IMR-90 (cell line): ENCODE results near the gene HRC. TPM values are rescaled to one million over a fixed set of nuclear protein-coding genes. Genes with fewer than 3 reads are reported as not detected.

Experiments
- ATAC-seq: fragments of 200-7000 bp; cut with Tn5 transposase; 2 replicates; pipeline ENCODE4 v1.9.1; 2020; ENCODE audit warnings: low read depth, mild to moderate bottlenecking, moderate library complexity
- BruUV-seq: library from RNA; stranded (reverse); fragments of 400-500 nt; replicated peaks from 2 replicates; lab custom pipeline; 2021; lab: Mats Ljungman, UMichigan
- CTCF ChIA-PET: fragments of 300-600 bp; formaldehyde crosslinking; extraction: SDS; loops from one replicate; lab custom pipeline; 2021; ENCODE audit warnings: antibody characterized with exemption; lab: Yijun Ruan, JAX
- POLR2A ChIA-PET: fragments of 300-600 bp; sonication (Branson Sonifier 250); formaldehyde crosslinking; loops from one replicate; lab custom pipeline; 2022; ENCODE audit warnings: antibody characterized with exemption; ENCODE audit not compliant: unreplicated experiment; lab: Charles Lee
- DNase-seq: peaks from one replicate; pipeline ENCODE4 v3.0.0; 2013
- H2AFZ ChIP-seq: replicated peaks from 2 replicates; pipeline ENCODE3; 2013; ENCODE audit warnings: low read length, mild to moderate bottlenecking; ENCODE audit not compliant: poor library complexity
- H2AK5ac ChIP-seq: 2 replicates; pipeline ENCODE4 v1.6.1; 2013; ENCODE audit warnings: low read depth, low read length, inconsistent platforms
- H2AK9ac ChIP-seq: replicated peaks from 2 replicates; pipeline ENCODE3; 2013; ENCODE audit warnings: mild to moderate bottlenecking, low read depth, low read length, moderate library complexity; ENCODE audit not compliant: poor library complexity
- H2BK120ac ChIP-seq: 2 replicates; pipeline ENCODE4 v1.6.1; 2013; ENCODE audit warnings: low read depth, low read length, inconsistent platforms
- H2BK15ac ChIP-seq: 3 replicates; pipeline ENCODE4 v1.6.1; 2013; ENCODE audit warnings: low read depth, low read length, inconsistent platforms
- H2BK20ac ChIP-seq: 2 replicates; pipeline ENCODE4 v1.6.1; 2013; ENCODE audit warnings: low read depth, mild to moderate bottlenecking, inconsistent platforms, low read length, moderate library complexity
- H2BK5ac ChIP-seq: 2 replicates; pipeline ENCODE4 v1.6.1; 2013; ENCODE audit warnings: mild to moderate bottlenecking, low read depth, low read length, inconsistent platforms; ENCODE audit not compliant: poor library complexity, severe bottlenecking
- H3K14ac ChIP-seq: replicated peaks from 2 replicates; pipeline ENCODE4 v1.6.1; 2013; ENCODE audit warnings: low read depth, low read length, inconsistent platforms
- H3K18ac ChIP-seq: 2 replicates; pipeline ENCODE4 v1.6.1; 2013; ENCODE audit warnings: low read depth, low read length, control low read depth
- H3K23ac ChIP-seq: 2 replicates; pipeline ENCODE4 v1.6.1; 2013; ENCODE audit warnings: low read depth, low read length, inconsistent platforms
- H3K27ac ChIP-seq: 2 replicates; pipeline ENCODE4 v1.5.1; 2013; ENCODE audit warnings: mild to moderate bottlenecking, control low read depth, low read length; ENCODE audit not compliant: insufficient read depth
- H3K27me3 ChIP-seq: 2 replicates; pipeline ENCODE4 v1.6.1; 2013; ENCODE audit warnings: low read length; ENCODE audit not compliant: control insufficient read depth, insufficient read depth
- H3K36me3 ChIP-seq: 2 replicates; pipeline ENCODE4 v1.6.1; 2013; ENCODE audit warnings: low read length, mixed read lengths; ENCODE audit not compliant: control insufficient read depth, insufficient read depth
- H3K4ac ChIP-seq: 2 replicates; pipeline ENCODE4 v1.6.1; 2013; ENCODE audit warnings: low read depth, low read length, inconsistent platforms
- H3K4me1 ChIP-seq: 2 replicates; pipeline ENCODE4 v1.6.1; 2013; ENCODE audit warnings: low read length, mixed read lengths; ENCODE audit not compliant: control insufficient read depth, insufficient read depth
- H3K4me2 ChIP-seq: 2 replicates; pipeline ENCODE4 v1.6.1; 2013; ENCODE audit warnings: low read depth, mild to moderate bottlenecking, control low read depth, low read length, moderate library complexity
- H3K4me3 ChIP-seq: 2 replicates; pipeline ENCODE4 v1.5.1; 2013; ENCODE audit warnings: low read depth, mild to moderate bottlenecking, control low read depth, low read length, moderate library complexity; ENCODE audit not compliant: insufficient read depth
- H3K56ac ChIP-seq: 2 replicates; pipeline ENCODE4 v1.6.1; 2013; ENCODE audit warnings: low read length, inconsistent platforms; ENCODE audit not compliant: insufficient read depth; ENCODE audit errors: extremely low read depth
- H3K79me1 ChIP-seq, 2 experiments: 2 replicates each; pipeline ENCODE4 v1.6.1; 2013; ENCODE audit warnings: low read length in 2 of 2, inconsistent platforms in 1 of 2, low read depth in 1 of 2
- H3K9ac ChIP-seq: 2 replicates; pipeline ENCODE4 v1.6.1; 2013; ENCODE audit warnings: low read depth, low read length, control low read depth
- H3K9me1 ChIP-seq: 2 replicates; pipeline ENCODE4 v1.6.1; 2013; ENCODE audit warnings: low read length, inconsistent platforms; ENCODE audit not compliant: insufficient read depth
- H3K9me3 ChIP-seq: 2 replicates; pipeline ENCODE4 v1.6.1; 2013; ENCODE audit warnings: low read length; ENCODE audit not compliant: control insufficient read depth, insufficient read depth
- H4K20me1 ChIP-seq: 2 replicates; pipeline ENCODE4 v1.6.1; 2013; ENCODE audit warnings: low read length, inconsistent platforms; ENCODE audit not compliant: insufficient read depth
- H4K5ac ChIP-seq: 2 replicates; pipeline ENCODE4 v1.6.1; 2013; ENCODE audit warnings: mild to moderate bottlenecking, low read depth, low read length, control low read depth
- H4K8ac ChIP-seq, 2 experiments: 2 replicates each; pipeline ENCODE4 v1.6.1; 2013; ENCODE audit warnings: low read depth in 2 of 2, low read length in 2 of 2, control low read depth in 1 of 2, inconsistent platforms in 1 of 2
- H4K91ac ChIP-seq: 2 replicates; pipeline ENCODE4 v1.6.1; 2013; ENCODE audit warnings: low read depth, low read length, inconsistent platforms; ENCODE audit not compliant: insufficient read depth
- BHLHE40 ChIP-seq: fragments of 150-350 bp; IDR thresholded peaks from 2 replicates; pipeline ENCODE4 v1.6.1; 2016; ENCODE audit warnings: mild to moderate bottlenecking, low read depth, low read length
- CEBPB ChIP-seq: IDR thresholded peaks from 2 replicates; pipeline ENCODE4 v1.6.1; 2012; ENCODE audit warnings: low read depth, low read length, improper control_type of control experiment
- CHD1 ChIP-seq: IDR thresholded peaks from 2 replicates; pipeline ENCODE4 v1.6.1; 2012; ENCODE audit warnings: low read depth, low read length, improper control_type of control experiment
- MXI1 ChIP-seq: IDR thresholded peaks from 2 replicates; pipeline ENCODE4 v1.6.1; 2012; ENCODE audit warnings: low read depth, mild to moderate bottlenecking, low read length, moderate library complexity, borderline replicate concordance
- POLR2A ChIP-seq: IDR thresholded peaks from 2 replicates; pipeline ENCODE4 v1.6.1; 2012; ENCODE audit warnings: mild to moderate bottlenecking, low read depth, low read length
- RAD21 ChIP-seq: IDR thresholded peaks from 2 replicates; pipeline ENCODE4 v1.6.1; 2012; ENCODE audit warnings: low read length, improper control_type of control experiment
- RCOR1 ChIP-seq: IDR thresholded peaks from 2 replicates; pipeline ENCODE4 v1.6.1; 2012; ENCODE audit warnings: mild to moderate bottlenecking, low read length, improper control_type of control experiment; ENCODE audit not compliant: insufficient replicate concordance
- WGBS, 2 experiments: methylation state at CpG; one replicate each; pipeline versions ENCODE4 v1.1.5 to v1.1.7; 2013; ENCODE audit warnings: missing lambda C conversion rate in 2 of 2; ENCODE audit not compliant: insufficient read length in 1 of 2; ENCODE audit errors: extremely low coverage in 2 of 2; 5-methylcytosine and 5-hydroxymethylcytosine counted together
- dilution Hi-C: fragments of 300-500 bp; cut with HindIII; formaldehyde crosslinking; loops from one replicate; pipeline ENCODE4 v1.14.3; 2018; ENCODE audit warnings: low sequenced_read_pairs; ENCODE audit not compliant: unreplicated experiment
- in situ Hi-C: fragments of 300-500 bp; cut with MboI; formaldehyde crosslinking; loops from 3 replicates; pipeline ENCODE4 v1.14.3; 2019; ENCODE audit warnings: low sequenced_read_pairs, inconsistent platforms, mixed read lengths
- intact Hi-C: fragments of 100-400 bp; cut with micrococcal nuclease; formaldehyde crosslinking; loops from 2 replicates; pipeline ENCODE4 v1.10.0; 2022
- polyA plus RNA-seq, 3 experiments: library from polyadenylated mRNA; depleted of rRNA; stranded (reverse); fragments of >200 nt; gene quantifications; 2 replicates each; pipeline ENCODE4 v1.2.3, GENCODE V29; 2012; ENCODE audit warnings: low replicate concordance in 1 of 3
- total RNA-seq: library from RNA; depleted of rRNA; stranded (reverse); fragments of >200 nt; gene quantifications from 2 replicates; pipeline ENCODE4 v1.2.3, GENCODE V29; 2012

HRC gene
- total and polyA plus RNA-seq, 2 of the 4 experiments (the other 2 are of a cell fraction), result 0.03 TPM; not detected in 1

- Histone ChIP-seq H4K8ac (no peak overlapping the region), H3K9ac (no peak overlapping the region), H3K23ac (no peak overlapping the region), H3K4me3 (no peak overlapping the region), H3K9me3 (no peaks in the 10 kb centered on the region), H3K27ac (no peak overlapping the region), H3K4me2 (no peak overlapping the region), H2BK5ac (no peak overlapping the region), H3K4me1 (no peaks in the 10 kb centered on the region), H3K9me1 (no peaks in the 10 kb centered on the region), H3K36me3 (peaks cover 36% of the 10 kb centered on the region), H4K5ac (no peak overlapping the region), H4K91ac (no peak overlapping the region), H3K4ac (no peak overlapping the region), H3K18ac (no peak overlapping the region), H3K79me1 (no peaks in the 10 kb centered on the region), H2AFZ (no peak overlapping the region), H2AK5ac (no peak overlapping the region), H3K14ac (no peak overlapping the region), H2BK15ac (no peak overlapping the region), H2BK20ac (no peak overlapping the region), H3K56ac (no peak overlapping the region), H4K20me1 (no peaks in the 10 kb centered on the region), H2BK120ac (no peak overlapping the region), H2AK9ac (no peak overlapping the region), H3K27me3 (no peaks in the 10 kb centered on the region)
- dilution Hi-C loops (no loop called here), intact Hi-C loops (no loop called here), in situ Hi-C loops (no loop called here)
- POLR2A ChIA-PET, result no interaction called here
- ATAC-seq, result no peak
- WGBS, 2 experiments, result 74% methylated on average over 5 of the region's 25 CpGs; no CpG with 5 or more reads in 1 of the 2 experiments
- BruUV-seq, result no TSS peak
- DNase-seq, result no peak
- TF ChIP-seq MXI1, result no peak
- no peak for TF ChIP-seq POLR2A
- no peak for TF ChIP-seq BHLHE40
- no peak for TF ChIP-seq RCOR1
- no peak for TF ChIP-seq CHD1
- no peak for TF ChIP-seq RAD21
- no peak for TF ChIP-seq CEBPB
- CTCF ChIA-PET, result no interaction called here
These were observed 12.7 kb upstream of the HRC start for GRCh38 chr19:49167857-49168409.
